ENCODE data around the gene RHOH.
"Not testable (repeated sequence)": the region's sequence is repeated elsewhere in the genome, so short reads cannot be mapped to it uniquely, and the experiment has no call there.

RHOH gene

GRCh38 chr4:40196724-40197281 is at the start of gene RHOH:
Gene RHOH, plus strand, starts transcription at chr4:40197031. Its CDS starts 46,356 bp downstream, at chr4:40243387.
- no peak for DNase-seq

DNA sequence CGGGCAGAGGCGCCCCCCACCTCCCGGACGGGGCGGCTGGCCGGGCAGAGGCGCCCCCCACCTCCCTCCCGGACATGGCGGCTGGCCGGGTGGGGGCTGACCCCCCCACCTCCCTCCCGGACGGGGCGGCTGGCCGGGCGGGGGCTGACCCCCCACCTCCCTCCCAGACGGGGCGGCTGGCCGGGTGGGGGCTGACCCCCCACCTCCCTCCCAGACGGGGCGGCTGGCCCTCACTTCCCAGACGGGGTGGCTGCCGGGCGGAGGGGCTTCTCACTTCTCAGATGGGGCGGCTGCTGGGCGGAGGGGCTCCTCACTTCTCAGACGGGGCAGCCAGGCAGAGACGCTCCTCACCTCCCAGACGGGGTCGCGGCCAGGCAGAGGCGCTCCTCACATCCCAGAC is 49.3 kb upstream of the RHOH start:
- not testable (repeated sequence) for DNase-seq

GRCh38 chr4:40149960-40150385 is 46.9 kb upstream of the RHOH start:
- DNase-seq, result peak in 19 of 58 donors; percentile 0 to 32 (median 5)

DNA sequence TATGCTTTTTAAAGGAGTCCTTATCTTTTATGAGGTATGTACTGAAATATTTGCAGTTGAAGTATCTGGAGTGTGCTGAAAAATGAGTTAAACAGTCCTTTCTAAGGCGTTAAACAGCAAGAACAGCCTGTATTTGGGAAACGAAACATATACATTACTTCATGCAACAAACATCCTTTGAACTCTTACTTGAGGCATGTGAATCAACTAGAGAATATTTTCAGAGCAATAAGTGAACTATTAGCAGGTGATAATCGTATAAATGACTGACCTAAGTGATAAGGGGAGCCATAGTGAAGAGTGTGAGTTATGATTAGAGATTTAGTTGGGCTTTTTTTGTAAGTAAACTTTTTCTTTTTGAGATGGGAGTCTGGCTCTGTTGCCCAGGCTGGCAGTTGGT is 45.9 kb upstream of the RHOH start:
- DNase-seq, result no peak

- no peak for DNase-seq
These were observed 44.2 kb upstream of the RHOH start for GRCh38 chr4:40152637-40153036.

GRCh38 chr4:40157436-40157835 is 39.4 kb upstream of the RHOH start:
- no peak for DNase-seq

DNA sequence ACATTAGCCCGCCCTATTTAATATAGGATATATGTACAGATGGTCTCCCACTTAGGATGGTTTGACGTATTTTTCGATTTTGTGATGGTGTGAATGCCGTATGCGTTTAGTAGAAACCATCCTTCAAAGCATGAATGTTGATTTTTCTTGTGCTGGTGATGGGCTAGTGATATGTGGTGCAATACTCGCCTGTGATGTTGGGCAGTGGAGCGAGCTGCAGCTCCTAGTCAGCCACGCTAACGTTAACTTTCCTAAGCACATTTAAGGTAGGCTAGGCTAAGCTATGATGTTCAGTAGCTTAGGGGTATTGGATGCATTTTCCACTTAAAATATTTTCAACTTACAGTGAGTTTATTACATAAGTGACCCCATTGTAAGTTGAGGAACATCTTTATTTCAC is 36.6 kb upstream of the RHOH start:
- DNase-seq, result no peak

- DNase-seq, result no peak
These were observed 32.4 kb upstream of the RHOH start for GRCh38 chr4:40164459-40164858.

DNA sequence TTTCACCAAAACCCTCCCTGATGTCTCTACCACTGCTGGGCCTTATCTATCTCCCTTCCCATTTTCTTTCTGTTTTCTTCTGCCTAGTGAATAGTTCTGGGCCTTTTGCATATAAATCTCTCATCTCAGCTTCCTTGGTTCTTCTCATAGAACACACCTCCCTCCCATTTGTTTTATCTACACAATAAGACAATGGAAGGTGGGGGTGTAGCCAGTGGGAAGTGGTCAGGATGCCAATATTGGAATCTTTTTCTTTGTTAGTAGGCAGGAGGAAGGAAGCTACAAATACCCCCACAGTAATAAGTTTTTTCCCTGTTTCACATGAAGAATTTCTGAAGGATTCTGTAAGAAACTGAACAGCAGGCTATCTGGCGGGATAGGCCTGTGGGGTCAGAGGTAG is 30.9 kb upstream of the RHOH start:
- DNase-seq, result no peak

GRCh38 chr4:40168070-40168469 is 28.8 kb upstream of the RHOH start:
- no peak for DNase-seq

GRCh38 chr4:40170588-40170987 is 26.2 kb upstream of the RHOH start:
- no peak for DNase-seq

DNA sequence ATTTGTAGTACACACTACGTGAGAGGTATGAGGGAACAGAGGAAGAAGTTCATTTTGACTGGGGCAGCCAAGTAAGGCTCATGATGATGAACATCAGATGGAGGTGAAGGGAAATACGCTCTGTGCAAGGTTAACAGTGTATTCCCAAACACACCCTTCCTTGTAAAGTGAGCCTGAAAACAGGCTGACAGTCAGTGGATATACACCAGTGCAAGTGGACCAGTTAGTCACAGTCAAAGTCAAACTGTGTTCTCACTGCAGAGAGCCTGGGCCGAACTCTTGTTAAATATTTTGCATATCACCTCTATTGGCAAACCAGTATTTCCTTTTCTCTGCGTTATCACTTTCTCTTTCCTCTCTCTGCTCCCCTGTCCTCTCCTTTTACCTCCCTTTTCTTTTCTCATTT is 23.4 kb upstream of the RHOH start:
- no peak for DNase-seq

- no peak for DNase-seq
These were observed 20.2 kb upstream of the RHOH start for GRCh38 chr4:40176602-40177001.

GRCh38 chr4:40177591-40177990 is 19.2 kb upstream of the RHOH start:
- no peak for DNase-seq

- DNase-seq, result no peak
These were observed 18.2 kb upstream of the RHOH start for GRCh38 chr4:40178672-40179071.

- DNase-seq, result no peak
These were observed 17.5 kb upstream of the RHOH start for GRCh38 chr4:40179360-40179759.

GRCh38 chr4:40180356-40180755 is 16.5 kb upstream of the RHOH start:
- no peak for DNase-seq

GRCh38 chr4:40182001-40182400 is 14.8 kb upstream of the RHOH start:
- no peak for DNase-seq

- DNase-seq, result no peak
These were observed 13.9 kb upstream of the RHOH start for GRCh38 chr4:40182954-40183353.

DNA sequence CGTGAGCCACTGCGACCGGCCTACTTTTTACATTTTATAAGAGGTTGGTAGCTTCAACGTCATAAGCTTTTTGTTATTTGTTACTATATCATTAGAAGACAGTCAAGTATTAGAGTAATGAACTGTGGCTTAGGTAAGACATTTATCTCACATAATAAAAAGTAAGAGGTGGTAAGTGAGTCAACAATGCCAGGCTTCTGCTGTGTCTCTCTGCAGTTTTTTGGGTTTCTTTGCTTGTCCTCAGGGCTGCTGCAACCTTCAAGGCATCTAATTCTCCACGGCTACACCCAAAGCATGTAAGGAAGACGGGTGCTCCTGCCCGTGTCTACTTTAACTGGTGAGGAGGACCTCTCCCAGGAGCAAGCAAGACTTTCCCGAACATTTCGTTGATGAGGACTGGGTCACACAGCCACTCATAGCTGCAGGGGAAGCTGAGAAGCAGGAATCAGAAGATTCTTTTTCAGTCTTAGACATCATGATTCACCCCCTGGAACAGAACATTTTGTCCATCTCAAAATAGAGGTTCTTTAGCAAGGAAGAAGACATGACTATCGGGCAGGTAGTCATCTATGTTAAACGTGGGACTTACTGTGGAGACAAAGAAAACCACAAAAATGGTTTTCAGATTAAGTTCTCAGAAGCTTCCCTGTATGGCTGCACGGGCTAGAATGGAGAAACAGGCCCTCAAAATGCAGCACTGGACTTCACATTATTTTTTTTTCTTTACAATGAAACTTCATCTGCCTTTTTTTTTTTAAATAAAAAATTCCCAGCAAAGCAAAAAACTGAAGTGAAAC is 13.0 kb upstream of the RHOH start:
- DNase-seq, result no peak

DNA sequence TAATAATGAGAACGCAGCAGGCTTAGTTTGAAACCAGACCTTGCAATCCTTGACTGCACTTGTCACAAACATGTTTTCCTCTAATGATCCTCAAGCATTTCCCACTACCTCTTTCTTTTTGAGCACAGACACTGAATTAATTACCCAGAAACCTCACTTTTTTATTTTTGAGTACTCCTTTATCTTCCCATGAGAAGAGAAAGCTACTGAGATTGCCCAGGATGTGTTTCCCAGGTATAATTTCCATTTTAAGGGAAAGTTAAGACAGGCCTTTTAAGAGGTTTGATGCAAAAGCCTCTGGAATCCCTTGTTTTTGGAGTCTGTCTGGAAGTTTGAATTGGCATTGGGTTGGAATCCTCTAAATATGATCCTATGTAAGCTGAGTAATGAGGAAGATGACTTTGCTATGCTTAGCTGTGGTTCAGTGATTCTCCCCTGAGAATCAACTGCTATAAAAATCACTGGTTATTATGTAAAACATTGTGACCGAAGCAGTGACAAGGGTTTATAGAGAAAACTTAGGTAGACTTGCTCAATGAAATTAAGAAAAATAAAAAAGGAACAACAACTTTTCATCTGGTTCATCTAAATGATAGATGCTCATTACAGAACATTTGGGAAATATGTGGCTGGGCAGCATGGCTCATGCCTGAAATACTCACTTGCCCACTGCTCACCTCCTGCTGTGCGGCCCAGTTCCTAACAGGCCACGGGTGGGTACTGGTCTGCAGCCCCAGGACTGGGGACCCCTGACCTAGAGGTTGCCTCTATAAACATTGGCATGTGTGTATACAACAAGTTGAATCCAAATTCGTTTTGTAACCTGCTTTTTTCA is 10.8 kb upstream of the RHOH start:
- DNase-seq, result no peak

DNA sequence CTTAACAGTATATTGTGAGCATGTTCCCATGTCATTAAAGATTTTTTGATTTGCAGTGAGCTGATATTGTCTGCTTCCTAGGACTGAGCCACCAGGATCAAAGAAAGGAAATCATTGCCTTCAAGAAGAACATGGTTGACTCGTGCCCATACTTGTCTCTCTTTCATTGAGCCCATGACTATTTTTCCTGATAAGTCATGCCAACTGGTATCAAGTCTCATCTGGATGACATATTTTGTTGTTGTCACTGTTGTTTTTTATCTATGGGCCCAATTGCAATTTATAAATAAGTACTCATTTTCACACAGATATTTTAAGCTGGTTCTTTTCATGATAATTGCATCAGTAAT is 10.2 kb upstream of the RHOH start:
- DNase-seq, result no peak

All from anterior cingulate cortex (tissue), 58 donors.